A673 (cell line): ENCODE measurements around the gene ABCF3. TPM values are rescaled to one million over a fixed set of nuclear protein-coding genes. Genes with fewer than 3 reads are reported as not detected.

ENCODE experiments used
- BruUV-seq: library from RNA; stranded (reverse); fragments of 400-500 nt; replicated peaks from 2 replicates; lab custom pipeline; 2021; lab: Mats Ljungman, UMichigan
- CTCF ChIA-PET: fragments of 300-600 bp; sonication (Branson Sonifier 250); formaldehyde crosslinking; loops from one replicate; lab custom pipeline; 2022; ENCODE audit warnings: antibody characterized with exemption; lab: Charles Lee
- POLR2A ChIA-PET: fragments of 300-600 bp; sonication (Branson Sonifier 250); formaldehyde crosslinking; loops from one replicate; lab custom pipeline; 2022; ENCODE audit warnings: antibody characterized with exemption; ENCODE audit not compliant: low non-redundant PET; lab: Charles Lee
- DNase-seq: peaks from one replicate; pipeline ENCODE4 v3.0.0-alpha.2; 2015; ENCODE audit warnings: low spot score
- H3K27ac ChIP-seq: fragments of 200-600 bp; sonication (generic); 2 replicates; pipeline ENCODE4 v1.5.1; 2016; ENCODE audit warnings: mixed run types, low read depth, mild to moderate bottlenecking, mixed read lengths, antibody characterized with exemption, low read length; ENCODE audit not compliant: poor library complexity, severe bottlenecking
- H3K27me3 ChIP-seq: fragments of 200-600 bp; sonication (generic); replicated peaks from 2 replicates; pipeline ENCODE4 v1.6.1; 2017; ENCODE audit warnings: mixed run types, low read depth, mild to moderate bottlenecking, mixed read lengths, antibody characterized with exemption, low read length; ENCODE audit not compliant: insufficient read depth, poor library complexity
- H3K36me3 ChIP-seq: fragments of 200-600 bp; sonication (generic); 2 replicates; pipeline ENCODE4 v1.6.1; 2016; ENCODE audit warnings: mixed run types, mild to moderate bottlenecking, mixed read lengths, antibody characterized with exemption, low read length; ENCODE audit not compliant: insufficient read depth, poor library complexity, severe bottlenecking
- H3K4me1 ChIP-seq: fragments of 200-600 bp; sonication (generic); 2 replicates; pipeline ENCODE4 v1.6.1; 2017; ENCODE audit warnings: mixed run types, mild to moderate bottlenecking, mixed read lengths, antibody characterized with exemption, low read length; ENCODE audit not compliant: insufficient read depth, poor library complexity, severe bottlenecking
- H3K4me3 ChIP-seq: fragments of 200-600 bp; sonication (generic); 2 replicates; pipeline ENCODE4 v1.5.1; 2016; ENCODE audit warnings: low read depth, mixed run types, mild to moderate bottlenecking, mixed read lengths, low read length; ENCODE audit not compliant: poor library complexity, severe bottlenecking
- H3K9me3 ChIP-seq: fragments of 200-600 bp; sonication (generic); 2 replicates; pipeline ENCODE4 v1.6.1; 2016; ENCODE audit warnings: mixed run types, low read depth, mild to moderate bottlenecking, mixed read lengths, antibody characterized with exemption, low read length; ENCODE audit not compliant: poor library complexity, severe bottlenecking
- CTCF ChIP-seq: fragments of 300-800, 200-600 bp; sonication (generic); conservative IDR thresholded peaks from 2 replicates; pipeline ENCODE4 v1.5.1; 2017; ENCODE audit warnings: low read depth, mild to moderate bottlenecking, antibody characterized with exemption, low read length, moderate library complexity, mixed read lengths
- EZH2 ChIP-seq: fragments of 200-600 bp; sonication (generic); IDR thresholded peaks from 2 replicates; pipeline ENCODE4 v1.6.1; 2017; ENCODE audit warnings: borderline replicate concordance, low read depth, mild to moderate bottlenecking, mixed read lengths, antibody characterized with exemption, low read length; ENCODE audit not compliant: poor library complexity, severe bottlenecking
- intact Hi-C: fragments of 100-400 bp; cut with micrococcal nuclease; formaldehyde crosslinking; loops from one replicate; pipeline ENCODE4 v1.10.0; 2022; ENCODE audit not compliant: unreplicated experiment
- total RNA-seq: library from RNA; stranded (reverse); gene quantifications from 2 replicates; pipeline ENCODE4 v1.2.3, GENCODE V29; 2021

The ABCF3 gene
- total RNA-seq, 1 experiment from 2014 or later = 65.1 TPM

GRCh38 chr3:184239221-184239620 is 53.2 kb downstream of the ABCF3 start:
- Histone ChIP-seq H3K27me3 (no peaks in the 10 kb centered on the region), H3K36me3 (peaks cover 19% of the 10 kb centered on the region), H3K9me3 (no peaks in the 10 kb centered on the region), H3K4me1 (no peaks in the 10 kb centered on the region), H3K4me3 (no peak overlapping the region), H3K27ac (no peak overlapping the region)
- ChIA-PET CTCF (no interaction called here), POLR2A (no interaction called here)
- DNase-seq = no peak
- TF ChIP-seq EZH2 = no peak
- TF ChIP-seq CTCF = no peak
- intact Hi-C loops = no loop called here
- no TSS peak for BruUV-seq

DNA sequence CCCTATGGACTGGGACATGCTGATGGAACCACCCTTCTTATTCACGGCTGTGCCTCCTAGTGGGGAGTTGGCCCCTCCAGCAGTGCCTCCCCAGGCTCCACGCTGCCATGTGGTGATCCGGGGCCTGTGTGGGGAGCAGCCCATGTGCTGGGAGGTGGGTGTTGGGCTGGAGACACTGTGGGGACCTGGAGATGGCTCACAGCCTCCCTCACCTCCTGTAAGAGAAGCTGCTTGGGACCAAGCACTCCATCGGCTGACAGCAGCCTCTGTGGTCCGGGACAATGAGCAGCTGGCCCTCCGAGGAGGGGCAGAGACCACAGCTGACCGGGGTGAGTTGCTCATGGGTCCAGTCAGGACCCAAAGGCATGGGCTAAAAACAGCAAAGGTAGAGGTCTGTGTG is 53.7 kb downstream of the ABCF3 start:
- Histone ChIP-seq H3K9me3 (no peaks in the 10 kb centered on the region), H3K4me3 (no peak overlapping the region), H3K4me1 (no peaks in the 10 kb centered on the region), H3K27me3 (no peaks in the 10 kb centered on the region), H3K27ac (no peak overlapping the region), H3K36me3 (peaks cover 24% of the 10 kb centered on the region)
- intact Hi-C loops = no loop called here
- no peak for DNase-seq
- BruUV-seq = no TSS peak
- no peak for TF ChIP-seq EZH2
- ChIA-PET CTCF (no interaction called here), POLR2A (no interaction called here)

- H3K27me3 ChIP-seq = no peaks in the 10 kb centered on the region
- no peaks in the 10 kb centered on the region for H3K4me1 ChIP-seq
- BruUV-seq = no TSS peak
- DNase-seq = peak; percentile 56
- TF ChIP-seq EZH2 = no peak
- TF ChIP-seq CTCF = no peak
- CTCF ChIA-PET = interaction anchor here (0.7 to 0.8 kb wide), 2 partner anchors 13 to 346 kb away, joined by 3 to 5 read pairs; no protein-coding TSS in a partner anchor
- POLR2A ChIA-PET = no interaction called here
- no peaks in the 10 kb centered on the region for H3K9me3 ChIP-seq
- H3K36me3 ChIP-seq = peaks cover 32% of the 10 kb centered on the region
- no peak overlapping the region for H3K4me3 ChIP-seq
- no peak overlapping the region for H3K27ac ChIP-seq
- intact Hi-C loops = no loop called here
Measured at GRCh38 chr3:184240384-184241140, 54.6 kb downstream of the ABCF3 start.
